Measurements from ENCODE around the gene NME3.

DNA sequence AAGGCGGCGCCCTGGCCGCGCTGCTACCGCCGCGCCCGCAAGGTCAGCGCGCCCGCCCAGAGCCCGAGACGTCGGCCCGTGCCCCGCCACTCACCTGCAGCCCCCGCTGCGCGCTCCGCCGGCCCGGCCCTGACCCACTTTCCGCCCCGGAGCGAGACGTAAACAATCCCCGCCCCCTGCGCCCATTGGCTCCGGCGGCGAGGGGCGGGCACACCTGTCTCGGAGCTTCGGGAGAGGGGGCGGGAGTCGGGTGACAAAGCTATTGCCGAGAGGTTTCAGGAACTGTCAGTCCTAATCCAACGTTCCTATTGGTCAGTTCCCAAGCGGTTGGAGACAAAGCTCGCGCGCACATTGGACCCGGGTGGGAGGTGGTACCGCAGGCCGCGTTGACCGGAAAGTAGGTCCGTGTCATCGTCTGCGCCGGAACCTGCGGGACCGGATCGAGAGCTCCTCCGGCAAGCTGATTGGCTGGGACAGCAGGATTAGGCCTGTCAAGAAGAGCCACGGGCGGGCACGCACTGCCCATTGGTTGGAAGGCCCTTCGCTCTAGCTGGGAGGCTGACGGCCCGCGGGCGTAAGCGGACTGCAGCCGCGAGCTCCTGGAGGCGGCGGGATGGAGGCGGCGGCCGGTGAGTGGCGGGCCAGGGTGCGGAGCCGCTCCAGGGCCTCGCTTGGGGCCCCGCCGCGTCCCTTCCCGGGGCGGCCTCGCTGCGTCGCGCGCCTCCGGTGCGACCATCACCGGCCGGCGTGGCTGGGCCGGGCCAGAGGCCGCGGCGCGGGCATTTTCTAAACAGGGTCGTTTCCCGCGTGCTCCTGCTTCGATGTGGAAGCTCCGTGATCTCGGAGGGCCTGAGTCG, 11.3 kb upstream of the NME3 start, which contains the start of the genes NUBP2 and SPSB3:
- TF ChIP-seq, protein P1, sequence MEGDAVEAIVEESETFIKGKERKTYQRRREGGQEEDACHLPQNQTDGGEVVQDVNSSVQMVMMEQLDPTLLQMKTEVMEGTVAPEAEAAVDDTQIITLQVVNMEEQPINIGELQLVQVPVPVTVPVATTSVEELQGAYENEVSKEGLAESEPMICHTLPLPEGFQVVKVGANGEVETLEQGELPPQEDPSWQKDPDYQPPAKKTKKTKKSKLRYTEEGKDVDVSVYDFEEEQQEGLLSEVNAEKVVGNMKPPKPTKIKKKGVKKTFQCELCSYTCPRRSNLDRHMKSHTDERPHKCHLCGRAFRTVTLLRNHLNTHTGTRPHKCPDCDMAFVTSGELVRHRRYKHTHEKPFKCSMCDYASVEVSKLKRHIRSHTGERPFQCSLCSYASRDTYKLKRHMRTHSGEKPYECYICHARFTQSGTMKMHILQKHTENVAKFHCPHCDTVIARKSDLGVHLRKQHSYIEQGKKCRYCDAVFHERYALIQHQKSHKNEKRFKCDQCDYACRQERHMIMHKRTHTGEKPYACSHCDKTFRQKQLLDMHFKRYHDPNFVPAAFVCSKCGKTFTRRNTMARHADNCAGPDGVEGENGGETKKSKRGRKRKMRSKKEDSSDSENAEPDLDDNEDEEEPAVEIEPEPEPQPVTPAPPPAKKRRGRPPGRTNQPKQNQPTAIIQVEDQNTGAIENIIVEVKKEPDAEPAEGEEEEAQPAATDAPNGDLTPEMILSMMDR (IDR thresholded peaks at IDR 0.05), result peak in 1 of 3 donors; percentile 38
- TF ChIP-seq POLR2A (IDR thresholded peaks at IDR 0.05) (peak; percentile 75), EP300 (IDR thresholded peaks at IDR 0.05) (peak; percentile 77)

Data from ovary (tissue), 3 donors.